Heart left ventricle (tissue), 13 donors: ENCODE data around the gene MGLL.

Experiments used
- CTCF ChIP-seq, 12 donors: fragments of 200-600 bp; sonication (generic) in 4 of 12; IDR thresholded peaks; one replicate each; pipeline versions ENCODE4 v1.5.0 to v1.8.0; 2018 to 2022; ENCODE audit warnings: antibody characterized with exemption in 12 of 12, mild to moderate bottlenecking in 5 of 12
- POLR2A ChIP-seq, 2 donors: fragments of 450-650 bp; IDR thresholded peaks; one replicate each; pipeline ENCODE4 v1.6.1; 2017; ENCODE audit warnings: antibody characterized with exemption in 2 of 2, mild to moderate bottlenecking in 2 of 2, moderate library complexity in 2 of 2
- donor health status: ischemic (EF 13 %, LVEDD 7.1; RV severe dilation, severe dysfunction).
- donor health status: DM: no; HTN: yes; CAD: no.
- donor health status: DM: no; HTN: no; CAD: no.
- donor health status: ischemic (EF 25% LVEDD 6.9; RV normal size, moderate dysfunction).
- donor health status: ischemic (EF 25% LVEDD 5.7; RV mildly dilated, moderate dysfunction).
- donor health status: ischemic (EF 35%, LVEDD 5.7; RV mildly dilated, moderate dysfunction).
- donor health status: nonischemic (EF 11% LVEDD 7.7; RV severe dilation, severe dysfunction).
- donor health status: DM: yes; HTN: yes; CAD: no.
- donor health status: PGD.
- donor health status: ischemic (EF 29% LVEDD 5.4; RV normal size, mild dysfunction).
- donor health status: nonischemic (EF 23%, LVEDD 6.1; RV moderate dilation, normal function).

GRCh38 chr3:127666676-127667075, 155.6 kb downstream of the MGLL start:
- TF ChIP-seq CTCF (IDR thresholded peaks at IDR 0.05): no peak
- no peak for TF ChIP-seq POLR2A (IDR thresholded peaks at IDR 0.05)
